DMS53 (cell line): ENCODE data around the gene GBP4.
"Not testable (repeated sequence)": the region's sequence is repeated elsewhere in the genome, so short reads cannot be mapped to it uniquely, and the experiment has no call there.

ENCODE experiments used
- DNase-seq: peaks from one replicate; lab custom pipeline; 2025; lab: John Stamatoyannopoulos, UW

GBP4 gene

GRCh38 chr1:89198491-89199072 is at the start of gene GBP4:
GBP4 (minus strand) TSS chr1:89198942; CDS start chr1:89198834, 108 bp downstream.
- peak; percentile 50 for DNase-seq

- no peak for DNase-seq
Measured at GRCh38 chr1:89243046-89243445, 44.3 kb upstream of the GBP4 start.

GRCh38 chr1:89221341-89221740 is 22.6 kb upstream of the GBP4 start:
- peak; percentile 80 for DNase-seq

- not testable (repeated sequence) for DNase-seq
Measured at GRCh38 chr1:89219851-89220250, 21.1 kb upstream of the GBP4 start.

- not testable (repeated sequence) for DNase-seq
Measured at GRCh38 chr1:89218941-89219340, 20.2 kb upstream of the GBP4 start.

GRCh38 chr1:89213347-89213746 is 14.6 kb upstream of the GBP4 start:
- no peak for DNase-seq

- DNase-seq, result peak; percentile 16
Measured at GRCh38 chr1:89211035-89211634, 12.4 kb upstream of the GBP4 start.

- no peak for DNase-seq
Measured at GRCh38 chr1:89206373-89206772, 7.6 kb upstream of the GBP4 start.

GRCh38 chr1:89203166-89203565 is 4.4 kb upstream of the GBP4 start:
- no peak for DNase-seq

GRCh38 chr1:89201106-89201794 is 2.5 kb upstream of the GBP4 start:
- DNase-seq, result no peak

- no peak for DNase-seq
Measured at GRCh38 chr1:89200663-89201062, 1.9 kb upstream of the GBP4 start.

GRCh38 chr1:89199525-89200031 is 836 bp upstream of the GBP4 start:
- DNase-seq, result no peak

GRCh38 chr1:89198081-89198480 is 661 bp downstream of the GBP4 start:
- DNase-seq, result no peak

- DNase-seq, result no peak
Measured at GRCh38 chr1:89195476-89195875, 3.3 kb downstream of the GBP4 start.

- DNase-seq, result no peak
Measured at GRCh38 chr1:89191314-89191713, 7.4 kb downstream of the GBP4 start.

- no peak for DNase-seq
Measured at GRCh38 chr1:89190017-89190416, 8.7 kb downstream of the GBP4 start.

GRCh38 chr1:89179343-89179742 is 19.4 kb downstream of the GBP4 start:
- DNase-seq, result no peak

- no peak for DNase-seq
Measured at GRCh38 chr1:89176971-89177370, 21.8 kb downstream of the GBP4 start.

- no peak for DNase-seq
Measured at GRCh38 chr1:89175601-89176256, 23.0 kb downstream of the GBP4 start, which contains the start of gene GBP7. GBP7 (minus strand) TSS chr1:89176003; CDS start chr1:89171935, 4,068 bp downstream.

- no peak for DNase-seq
Measured at GRCh38 chr1:89174491-89174890, 24.3 kb downstream of the GBP4 start.

- peak; percentile 40 for DNase-seq
Measured at GRCh38 chr1:89172468-89173143, 26.1 kb downstream of the GBP4 start.

GRCh38 chr1:89171067-89171438 is 27.7 kb downstream of the GBP4 start:
- no peak for DNase-seq
